Vagina (tissue), 2 donors: ENCODE data around the gene HBEGF. TPM values are rescaled to one million over a fixed set of nuclear protein-coding genes. Genes with fewer than 3 reads are reported as not detected.

ENCODE experiments used
- DNase-seq, 2 donors: peaks; one replicate each; pipeline ENCODE4 v3.0.0-alpha.2; 2017; ENCODE audit errors: extremely low spot score in 2 of 2
- H3K27ac ChIP-seq: fragments of 200-600 bp; sonication (generic); one replicate; pipeline ENCODE4 v1.5.1; 2019
- H3K27me3 ChIP-seq: fragments of 200-600 bp; sonication (generic); one replicate; pipeline ENCODE4 v1.5.1; 2019
- H3K36me3 ChIP-seq, 2 donors: fragments of 200-600 bp; sonication (generic); one replicate each; pipeline ENCODE4 v1.5.1; 2017 to 2019
- H3K4me1 ChIP-seq: fragments of 200-600 bp; sonication (generic); one replicate; pipeline ENCODE4 v1.5.1; 2019
- H3K4me3 ChIP-seq, 2 donors: fragments of 200-600 bp; sonication (generic); 1 replicate in 1 of 2; 2 replicates in 1 of 2; pipeline ENCODE4 v1.5.1; 2016 to 2019
- H3K9me3 ChIP-seq: fragments of 200-600 bp; sonication (generic); one replicate; pipeline ENCODE4 v1.5.1; 2019
- POLR2A ChIP-seq, 2 donors: fragments of 450-650 bp; IDR thresholded peaks; one replicate each; pipeline ENCODE4 v1.6.1; 2017; ENCODE audit warnings: antibody characterized with exemption in 2 of 2, mild to moderate bottlenecking in 2 of 2, moderate library complexity in 2 of 2
- POLR2AphosphoS5 ChIP-seq, 2 donors: sonication (generic); formaldehyde crosslinking; IDR thresholded peaks; one replicate each; pipeline ENCODE4 v1.9.0; 2017; ENCODE audit warnings: antibody characterized with exemption in 2 of 2, mild to moderate bottlenecking in 2 of 2, low read depth in 1 of 2; ENCODE audit not compliant: insufficient read depth in 1 of 2
- intact Hi-C: fragments of 100-400 bp; cut with DNase I; formaldehyde crosslinking; loops from one replicate; pipeline ENCODE4 v1.15.1; 2023
- total RNA-seq: library from RNA; depleted of rRNA; stranded (reverse); fragments of >200 nt; gene quantifications from one replicate; pipeline ENCODE4 v1.2.3, GENCODE V29; 2016
- TF ChIP-seq, protein P1 (sequence below), 3 experiments: fragments of 450-650 bp in 2 of 3; fragments of 200-600 bp in 1 of 3; sonication (generic) in 1 of 3; IDR thresholded peaks; one replicate each; pipeline ENCODE4 v1.5.1; 2017 to 2019; ENCODE audit warnings: antibody characterized with exemption in 3 of 3, mild to moderate bottlenecking in 2 of 3, moderate library complexity in 2 of 3

Gene HBEGF
- total RNA-seq, 1 donor from 2014 or later: 16.2 TPM

DNA sequence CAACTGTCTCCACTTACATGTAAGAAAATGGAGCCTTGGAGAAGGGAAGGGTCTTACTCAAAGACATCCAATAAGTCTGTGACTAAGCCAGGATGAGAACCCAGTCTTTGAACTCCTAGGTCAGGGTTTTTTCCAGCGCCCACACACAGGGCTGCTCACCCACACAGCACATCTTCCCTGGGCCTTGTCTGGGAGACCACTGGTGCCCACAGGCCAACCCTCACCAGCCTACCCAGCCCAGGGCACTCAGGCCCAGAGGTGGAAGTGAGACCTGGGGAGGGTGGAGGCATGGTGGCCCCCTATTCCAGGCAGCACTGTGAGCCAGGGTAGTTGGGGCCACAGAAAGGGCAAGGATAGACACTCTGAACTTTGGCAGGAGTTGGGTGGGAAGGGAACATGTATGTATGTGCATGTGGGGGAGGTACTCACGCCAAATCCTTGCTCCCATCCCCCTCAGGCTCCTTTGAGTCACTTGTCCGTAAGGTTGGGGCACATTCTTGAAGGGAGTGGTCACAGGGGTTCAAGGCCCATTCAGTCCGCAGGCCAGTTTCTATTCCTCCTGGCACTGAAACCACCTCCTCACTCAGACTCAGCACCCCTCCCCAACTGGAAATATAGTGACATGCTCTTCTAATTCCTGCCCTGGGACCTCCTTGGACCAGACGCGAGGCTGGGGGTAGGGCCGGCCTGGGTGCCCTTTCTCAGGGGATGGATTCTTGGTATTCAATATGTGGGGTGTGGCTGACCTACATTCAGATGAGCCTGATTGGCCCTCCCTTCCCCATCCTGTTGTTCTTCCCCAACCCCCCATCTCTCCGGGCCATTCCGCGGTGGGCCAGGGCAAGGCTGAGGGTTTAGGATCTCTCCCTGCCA lies 10.7 kb upstream of the HBEGF start:
- H3K36me3 ChIP-seq: no peaks in the 10 kb centered on the region
- H3K4me3 ChIP-seq: no peak overlapping the region
- no peaks in the 10 kb centered on the region for H3K27me3 ChIP-seq
- TF ChIP-seq POLR2A (IDR thresholded peaks at IDR 0.05) (no peak), POLR2AphosphoS5 (IDR thresholded peaks at IDR 0.05; ENCODE audit: insufficient read depth in 1 of 2, low read depth in 1 of 2) (no peak)
- TF ChIP-seq, protein P1, sequence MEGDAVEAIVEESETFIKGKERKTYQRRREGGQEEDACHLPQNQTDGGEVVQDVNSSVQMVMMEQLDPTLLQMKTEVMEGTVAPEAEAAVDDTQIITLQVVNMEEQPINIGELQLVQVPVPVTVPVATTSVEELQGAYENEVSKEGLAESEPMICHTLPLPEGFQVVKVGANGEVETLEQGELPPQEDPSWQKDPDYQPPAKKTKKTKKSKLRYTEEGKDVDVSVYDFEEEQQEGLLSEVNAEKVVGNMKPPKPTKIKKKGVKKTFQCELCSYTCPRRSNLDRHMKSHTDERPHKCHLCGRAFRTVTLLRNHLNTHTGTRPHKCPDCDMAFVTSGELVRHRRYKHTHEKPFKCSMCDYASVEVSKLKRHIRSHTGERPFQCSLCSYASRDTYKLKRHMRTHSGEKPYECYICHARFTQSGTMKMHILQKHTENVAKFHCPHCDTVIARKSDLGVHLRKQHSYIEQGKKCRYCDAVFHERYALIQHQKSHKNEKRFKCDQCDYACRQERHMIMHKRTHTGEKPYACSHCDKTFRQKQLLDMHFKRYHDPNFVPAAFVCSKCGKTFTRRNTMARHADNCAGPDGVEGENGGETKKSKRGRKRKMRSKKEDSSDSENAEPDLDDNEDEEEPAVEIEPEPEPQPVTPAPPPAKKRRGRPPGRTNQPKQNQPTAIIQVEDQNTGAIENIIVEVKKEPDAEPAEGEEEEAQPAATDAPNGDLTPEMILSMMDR (IDR thresholded peaks at IDR 0.05): no peak
- DNase-seq: no peak
- peak overlapping the region; percentile 4 for H3K27ac ChIP-seq
- H3K9me3 ChIP-seq: no peaks in the 10 kb centered on the region
- intact Hi-C loops: no loop called here
- H3K4me1 ChIP-seq: peaks cover 15% of the 10 kb centered on the region

DNA sequence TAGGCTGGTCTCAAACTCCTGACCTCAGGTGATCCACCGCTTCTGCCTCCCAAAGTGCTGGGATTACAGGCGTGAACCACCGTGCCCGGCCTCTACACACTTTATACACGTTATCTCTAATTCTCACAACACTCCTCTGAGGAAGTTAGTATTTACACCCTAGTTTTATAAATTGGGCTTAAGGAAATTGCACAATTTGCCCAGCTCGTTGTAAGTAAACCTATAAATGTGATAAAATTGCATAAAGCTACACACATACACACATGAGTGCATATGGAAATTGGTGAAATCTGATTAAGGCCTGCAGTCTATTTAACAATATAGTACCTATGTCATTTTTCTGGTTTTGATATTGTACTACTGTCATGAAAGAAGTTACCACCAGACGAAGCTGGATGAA lies 9.1 kb upstream of the HBEGF start:
- intact Hi-C loops: no loop called here
- Histone ChIP-seq H3K27ac (no peak overlapping the region), H3K27me3 (no peaks in the 10 kb centered on the region), H3K9me3 (no peaks in the 10 kb centered on the region), H3K4me3 (no peak overlapping the region), H3K36me3 (no peaks in the 10 kb centered on the region), H3K4me1 (peaks cover 21% of the 10 kb centered on the region)
- no peak for TF ChIP-seq POLR2AphosphoS5 (IDR thresholded peaks at IDR 0.05; ENCODE audit: insufficient read depth in 1 of 2, low read depth in 1 of 2)
- TF ChIP-seq, protein P1 (IDR thresholded peaks at IDR 0.05): no peak
- TF ChIP-seq POLR2A (IDR thresholded peaks at IDR 0.05): no peak
- DNase-seq: no peak

DNA sequence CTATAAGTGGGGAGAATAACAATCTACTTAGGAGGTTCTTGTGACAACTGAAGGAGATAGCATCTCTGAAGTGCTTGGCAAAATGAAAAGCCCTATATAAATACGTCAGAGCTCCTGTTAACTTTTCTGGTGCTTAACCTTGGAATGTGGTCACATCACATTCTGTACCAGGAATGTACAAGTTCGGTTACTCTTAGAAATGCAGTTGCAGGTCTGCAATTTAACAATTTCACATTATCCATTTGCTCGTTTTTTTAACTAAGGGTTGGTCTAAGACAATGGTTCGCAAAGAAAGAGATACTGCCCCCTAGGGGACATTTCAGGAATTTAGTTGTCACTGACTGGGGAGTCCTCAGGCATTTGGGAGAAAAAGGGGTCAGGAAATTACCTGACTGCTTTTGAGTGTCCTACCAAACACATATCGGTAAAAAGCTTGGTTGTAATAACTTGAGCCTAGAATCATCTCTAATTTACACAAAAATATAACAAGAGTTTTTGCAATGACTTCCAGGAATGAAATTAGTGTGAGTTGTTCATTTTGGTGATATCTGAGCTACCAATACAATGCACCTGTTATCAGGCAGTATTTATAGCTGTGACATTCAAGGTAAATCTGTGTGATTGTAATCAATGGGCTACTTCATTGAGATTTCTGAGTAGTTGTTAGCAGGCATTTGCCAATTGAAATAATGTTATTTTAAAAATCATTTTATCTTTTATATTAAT lies 5.4 kb upstream of the HBEGF start:
- no peaks in the 10 kb centered on the region for H3K36me3 ChIP-seq
- H3K27ac ChIP-seq: no peak overlapping the region
- H3K27me3 ChIP-seq: no peaks in the 10 kb centered on the region
- H3K4me1 ChIP-seq: peaks cover 14% of the 10 kb centered on the region
- DNase-seq: no peak
- intact Hi-C loops: no loop called here
- no peak overlapping the region for H3K4me3 ChIP-seq
- H3K9me3 ChIP-seq: no peaks in the 10 kb centered on the region
- TF ChIP-seq POLR2A (IDR thresholded peaks at IDR 0.05) (no peak), POLR2AphosphoS5 (IDR thresholded peaks at IDR 0.05; ENCODE audit: insufficient read depth in 1 of 2, low read depth in 1 of 2) (peak in 1 of 2 donors; percentile 46)
- TF ChIP-seq, protein P1 (IDR thresholded peaks at IDR 0.05): peak; percentile 57 to 90 (median 85)

DNA sequence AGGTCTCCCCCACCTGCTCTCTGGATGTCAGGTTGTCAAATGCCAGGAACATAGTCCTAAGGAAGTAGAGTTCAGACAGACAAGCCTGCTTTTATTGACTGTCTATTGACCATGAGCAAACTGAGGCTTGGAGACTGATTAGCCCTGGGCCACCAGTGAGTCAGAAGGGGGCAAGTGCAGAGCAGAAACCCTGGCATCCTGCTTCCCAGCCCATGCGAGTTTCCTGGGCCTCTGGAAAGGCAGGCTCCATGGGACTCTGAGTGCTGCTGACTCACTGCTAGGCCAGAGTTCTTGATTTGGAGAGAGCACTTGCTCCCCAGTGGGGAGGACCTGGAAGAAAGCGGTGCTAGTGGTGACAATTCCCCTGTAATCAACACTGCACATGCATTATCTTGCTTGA lies 2.8 kb upstream of the HBEGF start:
- intact Hi-C loops: loop anchor here (2.0 kb wide), 1 partner anchor 108 kb away; no protein-coding TSS in a partner anchor
- H3K27ac ChIP-seq: no peak overlapping the region

More for the DNA sequence above, 2.8 kb upstream of the HBEGF start:
- no peaks in the 10 kb centered on the region for H3K36me3 ChIP-seq
- TF ChIP-seq, protein P1 (IDR thresholded peaks at IDR 0.05): no peak
- TF ChIP-seq POLR2A (IDR thresholded peaks at IDR 0.05) (no peak), POLR2AphosphoS5 (IDR thresholded peaks at IDR 0.05; ENCODE audit: insufficient read depth in 1 of 2, low read depth in 1 of 2) (no peak)
- H3K27me3 ChIP-seq: no peaks in the 10 kb centered on the region
- no peak for DNase-seq
- H3K4me3 ChIP-seq: no peak overlapping the region
- H3K9me3 ChIP-seq: no peaks in the 10 kb centered on the region
- peaks cover 35% of the 10 kb centered on the region for H3K4me1 ChIP-seq
